ENCODE measurements around the gene SKA3.
"Not testable (repeated sequence)": the region's sequence is repeated elsewhere in the genome, so short reads cannot be mapped to it uniquely, and the experiment has no call there.

SKA3 gene

DNA sequence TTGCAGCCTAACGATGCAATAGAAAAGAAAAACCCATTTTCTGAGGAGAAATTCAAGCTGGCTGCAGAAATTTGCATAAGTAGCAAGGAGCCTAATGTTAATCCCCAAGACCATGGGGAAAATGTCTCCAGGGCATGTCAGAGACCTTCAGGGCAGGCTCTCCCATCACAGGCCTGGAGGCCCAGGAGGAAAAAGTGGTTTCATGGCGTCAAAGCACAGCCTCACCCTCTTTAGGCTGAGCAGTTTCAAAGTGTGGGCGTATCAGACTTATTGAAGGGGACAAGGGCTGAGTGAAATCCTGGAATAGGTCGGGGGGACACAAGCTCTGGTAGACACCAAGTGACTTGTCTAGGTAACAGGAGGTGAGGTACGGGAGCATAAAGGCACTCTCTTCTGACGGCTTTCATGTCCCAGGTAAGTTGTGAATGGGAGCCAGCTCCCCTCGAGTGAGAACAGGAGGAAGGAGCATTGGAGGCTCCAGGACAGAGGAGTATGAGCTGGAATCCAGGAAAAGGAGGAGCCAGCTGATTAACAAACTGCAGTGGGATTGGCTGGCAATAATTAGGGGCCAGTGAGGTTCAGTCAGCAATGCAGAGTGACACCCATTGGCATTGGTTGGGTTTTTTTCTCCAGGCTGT, 35.9 kb upstream of the SKA3 start:
- no peak for DNase-seq (ENCODE audit: low spot score)
- TF ChIP-seq, protein P1, sequence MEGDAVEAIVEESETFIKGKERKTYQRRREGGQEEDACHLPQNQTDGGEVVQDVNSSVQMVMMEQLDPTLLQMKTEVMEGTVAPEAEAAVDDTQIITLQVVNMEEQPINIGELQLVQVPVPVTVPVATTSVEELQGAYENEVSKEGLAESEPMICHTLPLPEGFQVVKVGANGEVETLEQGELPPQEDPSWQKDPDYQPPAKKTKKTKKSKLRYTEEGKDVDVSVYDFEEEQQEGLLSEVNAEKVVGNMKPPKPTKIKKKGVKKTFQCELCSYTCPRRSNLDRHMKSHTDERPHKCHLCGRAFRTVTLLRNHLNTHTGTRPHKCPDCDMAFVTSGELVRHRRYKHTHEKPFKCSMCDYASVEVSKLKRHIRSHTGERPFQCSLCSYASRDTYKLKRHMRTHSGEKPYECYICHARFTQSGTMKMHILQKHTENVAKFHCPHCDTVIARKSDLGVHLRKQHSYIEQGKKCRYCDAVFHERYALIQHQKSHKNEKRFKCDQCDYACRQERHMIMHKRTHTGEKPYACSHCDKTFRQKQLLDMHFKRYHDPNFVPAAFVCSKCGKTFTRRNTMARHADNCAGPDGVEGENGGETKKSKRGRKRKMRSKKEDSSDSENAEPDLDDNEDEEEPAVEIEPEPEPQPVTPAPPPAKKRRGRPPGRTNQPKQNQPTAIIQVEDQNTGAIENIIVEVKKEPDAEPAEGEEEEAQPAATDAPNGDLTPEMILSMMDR (IDR thresholded peaks at IDR 0.05; ENCODE audit: extremely low read depth, insufficient read depth, missing control alignments), result no peak
- in situ Hi-C loops (cut with MboI; ENCODE audit: low pct_unique_long_range_greater_than_20kb, low sequenced_read_pairs, unreplicated experiment), result no loop called here

DNA sequence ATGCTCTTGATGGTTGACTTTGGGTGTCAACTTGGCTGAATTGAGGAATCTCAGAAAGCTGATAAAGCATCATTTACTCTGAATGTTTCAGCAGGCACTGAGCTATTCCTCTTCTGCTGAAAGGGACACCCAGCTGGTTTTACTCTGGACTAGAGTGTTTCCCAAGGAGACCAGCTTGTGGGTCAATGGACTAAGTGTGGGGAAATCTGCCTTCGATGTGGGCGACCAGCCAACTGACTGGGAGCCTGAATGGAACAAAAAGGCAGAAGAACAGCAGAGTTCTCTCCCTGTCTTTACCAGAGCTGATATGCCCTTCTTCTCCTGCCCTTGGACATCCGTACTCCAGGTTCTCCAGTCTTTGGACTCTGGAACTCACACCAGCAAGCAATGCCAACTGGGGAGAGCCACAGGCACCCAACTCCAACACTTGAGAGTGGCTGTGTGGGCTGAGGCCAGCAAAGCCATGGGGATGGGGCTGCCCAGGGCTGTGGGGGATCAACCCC, 32.4 kb upstream of the SKA3 start:
- no peak for DNase-seq (ENCODE audit: low spot score)
- in situ Hi-C loops (cut with MboI; ENCODE audit: low pct_unique_long_range_greater_than_20kb, low sequenced_read_pairs, unreplicated experiment), result no loop called here
- TF ChIP-seq, protein P1 (IDR thresholded peaks at IDR 0.05; ENCODE audit: extremely low read depth, insufficient read depth, missing control alignments), result no peak

DNA sequence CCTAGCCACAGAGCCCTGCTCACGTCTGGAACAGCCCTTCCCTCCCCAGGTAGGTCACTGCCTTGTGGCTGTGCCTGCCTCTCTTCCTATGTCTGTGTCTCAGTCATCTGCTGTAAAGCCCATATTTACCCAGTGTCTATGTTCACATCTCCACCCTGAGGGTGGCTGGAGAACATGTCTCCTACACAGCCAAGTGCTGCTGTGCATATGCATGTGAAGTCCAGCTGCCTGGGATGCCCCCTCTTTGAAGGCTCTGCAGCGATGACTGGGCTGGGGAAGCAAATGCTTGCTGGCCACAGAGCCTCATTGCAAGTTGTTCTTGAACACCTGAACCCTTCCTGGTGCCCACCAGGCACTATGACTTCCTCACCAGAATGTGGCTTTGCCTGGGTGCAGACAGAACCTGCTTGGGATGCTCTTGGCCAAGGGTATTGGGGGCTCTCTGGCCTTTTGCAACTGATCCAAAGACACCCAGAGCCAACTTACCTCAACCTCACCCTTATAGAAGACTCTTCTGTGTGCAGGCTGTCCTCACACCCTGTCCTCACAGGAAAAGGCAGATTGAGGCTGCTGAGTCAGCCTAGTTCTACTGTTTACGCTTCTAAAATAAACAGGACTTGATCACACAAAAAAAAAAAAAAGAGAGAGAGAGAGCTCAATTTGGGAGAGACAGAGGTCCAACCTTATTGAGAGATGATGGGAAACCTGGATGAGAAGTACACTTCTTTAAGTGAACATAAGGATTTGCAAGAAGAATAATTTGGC, 26.6 kb upstream of the SKA3 start:
- in situ Hi-C loops (cut with MboI; ENCODE audit: low pct_unique_long_range_greater_than_20kb, low sequenced_read_pairs, unreplicated experiment), result no loop called here
- TF ChIP-seq, protein P1 (IDR thresholded peaks at IDR 0.05; ENCODE audit: extremely low read depth, insufficient read depth, missing control alignments), result no peak
- no peak for DNase-seq (ENCODE audit: low spot score)

GRCh38 chr13:21201456-21202190, 25.3 kb upstream of the SKA3 start:
- in situ Hi-C loops (cut with MboI; ENCODE audit: low pct_unique_long_range_greater_than_20kb, low sequenced_read_pairs, unreplicated experiment); DNase-seq (ENCODE audit: low spot score): not testable (repeated sequence)

GRCh38 chr13:21198391-21198790, 22.0 kb upstream of the SKA3 start:
- DNase-seq (ENCODE audit: low spot score); in situ Hi-C loops (cut with MboI; ENCODE audit: low pct_unique_long_range_greater_than_20kb, low sequenced_read_pairs, unreplicated experiment): not testable (repeated sequence)

DNA sequence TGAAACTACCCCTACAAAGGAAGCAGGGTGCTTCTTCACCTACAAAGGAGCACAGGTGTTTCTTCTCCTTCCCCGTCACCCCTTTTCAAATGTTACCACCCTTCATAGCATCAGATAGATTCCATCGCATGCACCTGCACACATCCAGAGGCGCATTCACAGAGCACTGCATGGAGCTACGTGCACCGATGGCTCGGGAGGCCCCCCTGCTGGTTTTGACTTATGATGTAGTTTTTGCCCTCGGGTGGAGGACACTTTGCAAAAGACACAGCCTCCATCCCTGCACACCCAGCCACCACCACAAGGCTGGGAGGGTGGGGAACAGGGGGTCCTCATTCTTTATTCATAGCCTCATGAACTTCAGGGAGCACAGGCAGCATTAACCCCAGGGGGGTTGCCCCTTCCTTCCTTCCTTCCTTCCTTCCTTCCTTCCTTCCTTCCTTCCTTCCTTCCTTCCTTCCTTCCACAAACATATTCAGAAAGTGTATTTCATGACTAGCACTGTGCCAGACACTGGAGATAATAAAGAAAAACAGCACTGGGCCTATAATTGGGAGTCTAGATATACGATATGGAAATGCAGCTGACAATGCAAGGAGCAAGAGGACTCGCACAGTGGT, 21.4 kb upstream of the SKA3 start:
- in situ Hi-C loops (cut with MboI; ENCODE audit: low pct_unique_long_range_greater_than_20kb, low sequenced_read_pairs, unreplicated experiment); DNase-seq (ENCODE audit: low spot score): not testable (repeated sequence)

- DNase-seq (ENCODE audit: low spot score); in situ Hi-C loops (cut with MboI; ENCODE audit: low pct_unique_long_range_greater_than_20kb, low sequenced_read_pairs, unreplicated experiment): not testable (repeated sequence)
Measured at GRCh38 chr13:21194756-21195155, 18.4 kb upstream of the SKA3 start.

DNA sequence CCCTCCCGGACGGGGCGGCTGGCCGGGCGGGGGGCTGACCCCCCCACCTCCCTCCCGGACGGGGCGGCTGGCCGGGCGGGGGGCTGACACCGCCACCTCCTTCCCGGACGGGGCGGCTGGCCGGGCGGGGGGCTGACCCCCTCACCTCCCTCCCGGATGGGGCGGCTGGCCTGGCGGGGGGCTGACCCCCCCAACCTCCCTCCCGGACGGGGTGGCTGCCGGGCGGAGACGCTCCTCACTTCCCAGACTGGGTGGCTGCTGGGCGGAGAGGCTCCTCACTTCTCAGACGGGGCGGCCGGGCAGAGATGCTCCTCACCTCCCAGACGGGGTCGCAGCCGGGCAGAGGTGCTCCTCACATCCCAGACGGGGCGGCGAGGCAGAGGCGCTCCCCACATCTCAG, 10.1 kb upstream of the SKA3 start:
- in situ Hi-C loops (cut with MboI; ENCODE audit: low pct_unique_long_range_greater_than_20kb, low sequenced_read_pairs, unreplicated experiment); DNase-seq (ENCODE audit: low spot score): not testable (repeated sequence)

GRCh38 chr13:21181671-21182070, 5.3 kb upstream of the SKA3 start:
- TF ChIP-seq, protein P1 (IDR thresholded peaks at IDR 0.05; ENCODE audit: extremely low read depth, insufficient read depth, missing control alignments), result no peak
- DNase-seq (ENCODE audit: low spot score), result no peak
- in situ Hi-C loops (cut with MboI; ENCODE audit: low pct_unique_long_range_greater_than_20kb, low sequenced_read_pairs, unreplicated experiment), result no loop called here
